HG03575 (cell line): ENCODE results near the gene NFIL3.
"Not testable (repeated sequence)": the region's sequence is repeated elsewhere in the genome, so short reads cannot be mapped to it uniquely, and the experiment has no call there.

ENCODE experiments used
- ATAC-seq: cut with Tn5 transposase; IDR thresholded peaks from one replicate; pipeline ENCODE4 v1.9.1; 2021; ENCODE audit not compliant: unreplicated experiment, insufficient number of reproducible peaks, low FRiP score; ENCODE audit errors: extremely low read depth

NFIL3 gene

GRCh38 chr9:91405343-91406077, 18.1 kb downstream of the NFIL3 start:
- no peak for ATAC-seq

GRCh38 chr9:91403665-91404543, 19.7 kb downstream of the NFIL3 start:
- no peak for ATAC-seq

GRCh38 chr9:91398926-91399325, 24.7 kb downstream of the NFIL3 start:
- ATAC-seq = no peak

- ATAC-seq = no peak
These were observed 27.8 kb downstream of the NFIL3 start for GRCh38 chr9:91395553-91396471.

- ATAC-seq = no peak
These were observed 28.5 kb downstream of the NFIL3 start for GRCh38 chr9:91395106-91395552.

GRCh38 chr9:91393826-91394225, 29.8 kb downstream of the NFIL3 start:
- no peak for ATAC-seq

- no peak for ATAC-seq
These were observed 31.2 kb downstream of the NFIL3 start for GRCh38 chr9:91392435-91392834.

- ATAC-seq = no peak
These were observed 31.8 kb downstream of the NFIL3 start for GRCh38 chr9:91391818-91392217.

GRCh38 chr9:91391412-91391811, 32.2 kb downstream of the NFIL3 start:
- ATAC-seq = no peak

- ATAC-seq = not testable (repeated sequence)
These were observed 33.9 kb downstream of the NFIL3 start for GRCh38 chr9:91389686-91390085.

- no peak for ATAC-seq
These were observed 36.9 kb downstream of the NFIL3 start for GRCh38 chr9:91386765-91387164.

- no peak for ATAC-seq
These were observed 38.7 kb downstream of the NFIL3 start for GRCh38 chr9:91384954-91385353.

- no peak for ATAC-seq
These were observed 40.1 kb downstream of the NFIL3 start for GRCh38 chr9:91383577-91383976.

GRCh38 chr9:91382298-91382697, 41.3 kb downstream of the NFIL3 start:
- no peak for ATAC-seq

- ATAC-seq = no peak
These were observed 44.2 kb downstream of the NFIL3 start for GRCh38 chr9:91379426-91379825.

GRCh38 chr9:91378695-91379127, 44.9 kb downstream of the NFIL3 start:
- ATAC-seq = no peak

GRCh38 chr9:91378054-91378453, 45.6 kb downstream of the NFIL3 start:
- not testable (repeated sequence) for ATAC-seq

GRCh38 chr9:91376239-91376638, 47.4 kb downstream of the NFIL3 start:
- ATAC-seq = no peak

GRCh38 chr9:91374939-91375338, 48.7 kb downstream of the NFIL3 start:
- no peak for ATAC-seq
